Neural progenitor cell (in vitro differentiated cells): ENCODE data around the gene CNPY1. TPM values are rescaled to one million over a fixed set of nuclear protein-coding genes. Genes with fewer than 3 reads are reported as not detected.

Experiments used
- DNase-seq: peaks from one replicate; pipeline ENCODE4 v3.0.0-alpha.2; 2016; ENCODE audit warnings: low spot score
- H2AFZ ChIP-seq: fragments of 200-600 bp; sonication (generic); replicated peaks from 2 replicates; pipeline ENCODE4 v1.6.1; 2016; ENCODE audit warnings: antibody characterized with exemption
- H3F3A ChIP-seq: fragments of 200-600 bp; sonication (generic); 2 replicates; pipeline ENCODE4 v1.6.1; 2016; ENCODE audit warnings: antibody characterized with exemption, low read depth
- H3K27ac ChIP-seq: fragments of 200-600 bp; sonication (generic); 2 replicates; pipeline ENCODE4 v1.5.1; 2016; ENCODE audit warnings: mild to moderate bottlenecking
- H3K27me3 ChIP-seq: fragments of 200-600 bp; sonication (generic); 2 replicates; pipeline ENCODE4 v1.6.1; 2016; ENCODE audit warnings: mild to moderate bottlenecking, moderate library complexity
- H3K36me3 ChIP-seq: fragments of 200-600 bp; sonication (generic); 2 replicates; pipeline ENCODE4 v1.5.1; 2016
- H3K4me1 ChIP-seq: fragments of 200-600 bp; sonication (generic); 2 replicates; pipeline ENCODE4 v1.6.1; 2016; ENCODE audit warnings: mixed run types
- H3K4me2 ChIP-seq: fragments of 200-600 bp; sonication (generic); 2 replicates; pipeline ENCODE4 v1.6.1; 2016
- H3K4me3 ChIP-seq: fragments of 200-600 bp; sonication (generic); 2 replicates; pipeline ENCODE4 v1.5.1; 2016
- H3K79me2 ChIP-seq: fragments of 200-600 bp; sonication (generic); 2 replicates; pipeline ENCODE4 v1.6.1; 2016; ENCODE audit warnings: low read depth
- H3K9ac ChIP-seq: fragments of 200-600 bp; sonication (generic); 2 replicates; pipeline ENCODE4 v1.6.1; 2016
- H3K9me3 ChIP-seq: fragments of 200-600 bp; sonication (generic); 2 replicates; pipeline ENCODE4 v1.5.1; 2016; ENCODE audit warnings: low read depth
- H4K20me1 ChIP-seq: fragments of 200-600 bp; sonication (generic); 2 replicates; pipeline ENCODE4 v1.6.1; 2016; ENCODE audit warnings: low read depth
- H3K27ac Mint-ChIP-seq: 3 replicates; pipeline ENCODE4 v1.8.0; 2021; ENCODE audit warnings: mixed read lengths
- H3K27me3 Mint-ChIP-seq: 2 replicates; pipeline ENCODE4 v1.8.0; 2022; ENCODE audit warnings: low read depth, mild to moderate bottlenecking, inconsistent platforms, moderate library complexity, mixed read lengths; ENCODE audit not compliant: insufficient read depth
- H3K36me3 Mint-ChIP-seq: 3 replicates; pipeline ENCODE4 v1.8.0; 2021; ENCODE audit warnings: mixed read lengths
- H3K4me1 Mint-ChIP-seq: 3 replicates; pipeline ENCODE4 v1.8.0; 2021; ENCODE audit warnings: mixed read lengths
- H3K4me3 Mint-ChIP-seq: 3 replicates; pipeline ENCODE4 v1.8.0; 2021; ENCODE audit warnings: mild to moderate bottlenecking, moderate library complexity, mixed read lengths
- H3K9me3 Mint-ChIP-seq: 3 replicates; pipeline ENCODE4 v1.8.0; 2020; ENCODE audit warnings: mixed read lengths
- EZH2 ChIP-seq: fragments of 200-600 bp; sonication (generic); IDR thresholded peaks from 2 replicates; pipeline ENCODE4 v1.6.1; 2017; ENCODE audit warnings: antibody characterized with exemption, mild to moderate bottlenecking, moderate library complexity
- EZH2phosphoT487 ChIP-seq: fragments of 200-600 bp; sonication (generic); IDR thresholded peaks from 2 replicates; pipeline ENCODE4 v1.6.1; 2017; ENCODE audit warnings: antibody characterized with exemption
- total RNA-seq: library from RNA; depleted of rRNA; stranded (reverse); fragments of >200 nt; gene quantifications from 2 replicates; pipeline ENCODE4 v1.2.3, GENCODE V29; 2015; ENCODE audit warnings: low replicate concordance
- TF ChIP-seq, protein P1 (sequence below): fragments of 200-600 bp; sonication (generic); IDR thresholded peaks from 2 replicates; pipeline ENCODE4 v1.5.1; 2017; ENCODE audit warnings: antibody characterized with exemption, mild to moderate bottlenecking

The CNPY1 gene
- total RNA-seq, 1 donor from 2014 or later = not detected

DNA sequence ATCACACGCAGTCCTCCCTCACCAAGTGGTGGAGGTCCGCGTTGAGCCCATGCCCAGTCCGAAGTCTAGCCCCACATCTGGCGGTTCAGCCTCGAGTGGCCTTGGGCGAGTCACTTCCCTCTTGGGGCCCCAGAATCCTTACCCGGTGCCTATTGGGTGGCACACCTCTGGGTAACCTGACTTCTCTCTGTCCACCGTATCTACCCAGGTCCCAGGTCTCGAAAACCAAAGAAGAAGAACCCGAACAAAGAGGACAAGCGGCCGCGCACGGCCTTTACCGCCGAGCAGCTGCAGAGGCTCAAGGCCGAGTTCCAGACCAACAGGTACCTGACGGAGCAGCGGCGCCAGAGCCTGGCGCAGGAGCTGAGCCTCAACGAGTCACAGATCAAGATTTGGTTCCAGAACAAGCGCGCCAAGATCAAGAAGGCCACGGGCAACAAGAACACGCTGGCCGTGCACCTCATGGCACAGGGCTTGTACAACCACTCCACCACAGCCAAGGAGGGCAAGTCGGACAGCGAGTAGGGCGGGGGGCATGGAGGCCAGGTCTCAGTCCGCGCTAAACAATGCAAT lies 84.1 kb downstream of the CNPY1 start:
- peaks cover 94% of the 10 kb centered on the region for H4K20me1 ChIP-seq
- no peak overlapping the region for H3K4me2 ChIP-seq
- no peaks in the 10 kb centered on the region for H3K36me3 ChIP-seq
- H3K79me2 ChIP-seq = no peaks in the 10 kb centered on the region
- H3K4me1 ChIP-seq = peaks cover 7% of the 10 kb centered on the region
- peaks cover 4% of the 10 kb centered on the region for H3K9me3 Mint-ChIP-seq
- H3K4me1 Mint-ChIP-seq = peaks cover 46% of the 10 kb centered on the region
- no peak overlapping the region for H3K4me3 ChIP-seq
- H3K9me3 ChIP-seq = no peaks in the 10 kb centered on the region
- H3K4me3 Mint-ChIP-seq = peak overlapping the region; percentile 96
- H3F3A ChIP-seq = peaks cover 36% of the 10 kb centered on the region
- no peak for DNase-seq
- peaks cover 22% of the 10 kb centered on the region for H3K36me3 Mint-ChIP-seq
- TF ChIP-seq EZH2 (peak; percentile 89), EZH2phosphoT487 (peak; percentile 91)
- TF ChIP-seq, protein P1, sequence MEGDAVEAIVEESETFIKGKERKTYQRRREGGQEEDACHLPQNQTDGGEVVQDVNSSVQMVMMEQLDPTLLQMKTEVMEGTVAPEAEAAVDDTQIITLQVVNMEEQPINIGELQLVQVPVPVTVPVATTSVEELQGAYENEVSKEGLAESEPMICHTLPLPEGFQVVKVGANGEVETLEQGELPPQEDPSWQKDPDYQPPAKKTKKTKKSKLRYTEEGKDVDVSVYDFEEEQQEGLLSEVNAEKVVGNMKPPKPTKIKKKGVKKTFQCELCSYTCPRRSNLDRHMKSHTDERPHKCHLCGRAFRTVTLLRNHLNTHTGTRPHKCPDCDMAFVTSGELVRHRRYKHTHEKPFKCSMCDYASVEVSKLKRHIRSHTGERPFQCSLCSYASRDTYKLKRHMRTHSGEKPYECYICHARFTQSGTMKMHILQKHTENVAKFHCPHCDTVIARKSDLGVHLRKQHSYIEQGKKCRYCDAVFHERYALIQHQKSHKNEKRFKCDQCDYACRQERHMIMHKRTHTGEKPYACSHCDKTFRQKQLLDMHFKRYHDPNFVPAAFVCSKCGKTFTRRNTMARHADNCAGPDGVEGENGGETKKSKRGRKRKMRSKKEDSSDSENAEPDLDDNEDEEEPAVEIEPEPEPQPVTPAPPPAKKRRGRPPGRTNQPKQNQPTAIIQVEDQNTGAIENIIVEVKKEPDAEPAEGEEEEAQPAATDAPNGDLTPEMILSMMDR = no peak
- no peak overlapping the region for H3K27ac ChIP-seq
- H3K27ac Mint-ChIP-seq = peak overlapping the region; percentile 78
- no peak overlapping the region for H3K9ac ChIP-seq
- peaks cover 57% of the 10 kb centered on the region for H3K27me3 Mint-ChIP-seq
- H2AFZ ChIP-seq = no peak overlapping the region
- peaks cover 98% of the 10 kb centered on the region for H3K27me3 ChIP-seq

DNA sequence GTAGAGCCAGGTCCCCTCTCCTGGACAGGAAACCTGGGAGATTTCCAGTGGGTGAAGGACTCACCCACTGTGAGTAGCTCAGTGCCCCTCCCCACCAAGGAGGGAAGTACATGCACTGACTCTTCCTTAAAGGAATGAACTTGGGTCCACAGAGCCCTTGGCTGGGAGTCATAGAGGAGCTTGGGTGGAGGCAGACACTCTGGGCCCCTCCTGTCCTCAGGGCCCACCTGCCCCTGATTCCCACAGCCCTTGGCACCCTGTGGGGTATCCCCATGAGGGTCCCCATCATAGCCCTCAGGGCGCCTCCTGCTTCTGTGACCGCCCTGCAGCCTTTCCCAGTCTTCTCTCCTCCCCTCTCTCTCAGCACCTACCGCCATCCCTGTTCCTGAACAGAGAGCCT lies 84.7 kb downstream of the CNPY1 start:
- Mint-ChIP-seq H3K4me3 (peak overlapping the region; percentile 96), H3K36me3 (peaks cover 22% of the 10 kb centered on the region), H3K27ac (peak overlapping the region; percentile 78), H3K4me1 (peaks cover 50% of the 10 kb centered on the region), H3K27me3 (peaks cover 62% of the 10 kb centered on the region), H3K9me3 (peaks cover 4% of the 10 kb centered on the region)
- Histone ChIP-seq H3K9ac (no peak overlapping the region), H4K20me1 (peaks cover 94% of the 10 kb centered on the region), H3K27me3 (peaks cover 98% of the 10 kb centered on the region), H3K27ac (no peak overlapping the region), H3K4me1 (peaks cover 3% of the 10 kb centered on the region), H3K4me2 (no peak overlapping the region), H3F3A (peaks cover 30% of the 10 kb centered on the region), H3K79me2 (no peaks in the 10 kb centered on the region), H3K4me3 (no peak overlapping the region), H3K36me3 (no peaks in the 10 kb centered on the region), H3K9me3 (no peaks in the 10 kb centered on the region), H2AFZ (no peak overlapping the region)
- no peak for DNase-seq
- no peak for TF ChIP-seq EZH2phosphoT487
- TF ChIP-seq EZH2 = no peak
- TF ChIP-seq, protein P1 = no peak

DNA sequence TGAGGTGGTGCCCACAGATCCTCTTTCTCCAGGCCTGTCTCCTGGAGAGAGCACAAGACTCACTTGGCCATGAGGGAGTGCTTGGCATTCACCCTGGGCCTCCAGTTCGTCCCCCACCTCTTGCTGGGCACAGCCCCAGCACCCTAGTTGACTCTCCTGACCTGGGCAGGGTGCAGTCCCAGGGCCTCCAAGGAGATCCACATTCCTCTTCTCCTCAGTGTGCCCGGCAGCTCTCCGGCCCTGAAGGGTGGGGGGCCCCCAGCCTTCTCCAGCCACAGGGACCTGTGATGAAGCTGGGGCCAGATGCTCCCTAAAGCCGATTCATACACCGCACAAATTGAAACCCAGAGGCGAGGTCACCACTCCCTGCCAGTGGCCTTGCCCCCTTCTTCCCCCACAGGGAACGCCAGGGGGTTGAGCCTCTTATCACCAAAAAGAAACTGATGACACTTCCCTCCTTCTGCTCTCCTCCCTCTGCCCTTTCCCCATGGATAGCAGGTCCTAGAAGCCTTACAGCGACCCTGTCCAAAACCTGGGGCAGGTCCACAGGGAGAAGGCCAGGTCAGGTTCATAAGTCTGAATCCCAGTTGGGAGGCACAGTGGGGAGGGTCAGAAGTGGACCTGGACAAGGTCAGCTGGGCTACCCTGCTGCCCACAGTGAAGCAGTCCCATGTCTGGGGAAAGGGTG lies 85.3 kb downstream of the CNPY1 start:
- Histone ChIP-seq H3K27me3 (peaks cover 98% of the 10 kb centered on the region), H3K4me1 (peaks cover 3% of the 10 kb centered on the region), H3K27ac (no peak overlapping the region), H4K20me1 (peaks cover 94% of the 10 kb centered on the region), H3K4me2 (no peak overlapping the region), H2AFZ (no peak overlapping the region), H3K4me3 (no peak overlapping the region), H3K36me3 (no peaks in the 10 kb centered on the region), H3K9ac (no peak overlapping the region), H3K9me3 (no peaks in the 10 kb centered on the region), H3F3A (peaks cover 25% of the 10 kb centered on the region), H3K79me2 (no peaks in the 10 kb centered on the region)
- peaks cover 4% of the 10 kb centered on the region for H3K9me3 Mint-ChIP-seq
- TF ChIP-seq, protein P1 = no peak
- TF ChIP-seq EZH2phosphoT487 (no peak), EZH2 (no peak)
- H3K4me1 Mint-ChIP-seq = peaks cover 53% of the 10 kb centered on the region
- H3K27ac Mint-ChIP-seq = peak overlapping the region; percentile 81
- H3K4me3 Mint-ChIP-seq = peak overlapping the region; percentile 96
- H3K27me3 Mint-ChIP-seq = peaks cover 66% of the 10 kb centered on the region
- no peak for DNase-seq
- peaks cover 22% of the 10 kb centered on the region for H3K36me3 Mint-ChIP-seq
